ENCODE measurements around the gene ZIM2. TPM values are rescaled to one million over a fixed set of nuclear protein-coding genes. Genes with fewer than 3 reads are reported as not detected.

ZIM2 gene
- total and polyA plus RNA-seq, 10 of the 15 experiments (the other 5 are each of a cell fraction or from before 2014, with no cell fraction given) = not detected

DNA sequence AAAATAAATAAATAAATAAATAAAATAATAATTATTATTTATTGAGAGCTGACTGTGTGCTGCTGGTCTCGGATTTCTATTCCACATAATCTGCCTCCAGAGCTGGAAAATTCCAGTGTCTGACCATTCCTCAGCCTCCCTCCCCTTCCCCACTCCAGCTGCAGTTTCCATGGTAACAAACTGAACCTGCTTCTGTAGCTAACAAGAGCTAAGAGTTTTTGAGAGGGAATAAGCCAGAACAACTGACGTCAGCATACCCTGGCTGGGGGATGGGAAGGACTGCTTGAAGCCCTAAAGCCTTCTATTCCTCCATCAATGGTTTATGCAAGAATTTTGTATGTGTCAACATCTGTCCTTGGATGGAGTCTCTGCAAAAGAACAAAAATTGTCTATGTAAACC lies 26.0 kb upstream of the ZIM2 start:
- ATAC-seq = no peak
- Histone ChIP-seq H3K9me3 (replicated peaks; ENCODE audit: control insufficient read depth, insufficient read depth, low read length) (no peaks in the 10 kb centered on the region; the same call in 2 of the 3 replicates), H3K4me1 (ENCODE audit: control insufficient read depth, insufficient read depth, low read length) (no peaks in the 10 kb centered on the region), H3K9ac (ENCODE audit: control insufficient read depth, insufficient read depth, low read length) (no peak overlapping the region), H3K27ac (ENCODE audit: control insufficient read depth, insufficient read depth) (no peak overlapping the region), H4K20me1 (ENCODE audit: control insufficient read depth, insufficient read depth) (no peaks in the 10 kb centered on the region), H3K4me3 (no peak overlapping the region), H3K36me3 (ENCODE audit: control insufficient read depth in 2 of 2, insufficient read depth in 2 of 2, low read length in 1 of 2) (no peaks in the 10 kb centered on the region), H3K4me2 (ENCODE audit: control insufficient read depth, insufficient read depth) (no peak overlapping the region), H3K79me2 (ENCODE audit: control insufficient read depth, insufficient read depth, low read length) (no peaks in the 10 kb centered on the region), H2AFZ (ENCODE audit: control insufficient read depth, low read depth, low read length) (no peak overlapping the region), H3K27me3 (replicated peaks in 1 of 2; ENCODE audit: control insufficient read depth in 2 of 2, insufficient read depth in 2 of 2, low read length in 1 of 2) (no peaks in the 10 kb centered on the region)
- 0% methylated on average over 2 of the region's 2 CpGs for WGBS (ENCODE audit: insufficient coverage, insufficient replicate concordance, low lambda C conversion rate, missing lambda C conversion rate)
- in situ Hi-C loops (cut with MboI) = no loop called here
- intact Hi-C loops (cut with micrococcal nuclease; ENCODE audit: unreplicated experiment) = no loop called here
- SMC1A ChIA-PET (ENCODE audit: uncharacterized antibody, unreplicated experiment) = no interaction called here
- FAIRE-seq = no peak
- POLR2A ChIA-PET = no interaction called here
- CTCF ChIA-PET = no interaction called here
- BruUV-seq (replicated peaks) = no TSS peak
- RAD21 ChIA-PET (ENCODE audit: unreplicated experiment) = no interaction called here
- TF ChIP-seq, protein P1, sequence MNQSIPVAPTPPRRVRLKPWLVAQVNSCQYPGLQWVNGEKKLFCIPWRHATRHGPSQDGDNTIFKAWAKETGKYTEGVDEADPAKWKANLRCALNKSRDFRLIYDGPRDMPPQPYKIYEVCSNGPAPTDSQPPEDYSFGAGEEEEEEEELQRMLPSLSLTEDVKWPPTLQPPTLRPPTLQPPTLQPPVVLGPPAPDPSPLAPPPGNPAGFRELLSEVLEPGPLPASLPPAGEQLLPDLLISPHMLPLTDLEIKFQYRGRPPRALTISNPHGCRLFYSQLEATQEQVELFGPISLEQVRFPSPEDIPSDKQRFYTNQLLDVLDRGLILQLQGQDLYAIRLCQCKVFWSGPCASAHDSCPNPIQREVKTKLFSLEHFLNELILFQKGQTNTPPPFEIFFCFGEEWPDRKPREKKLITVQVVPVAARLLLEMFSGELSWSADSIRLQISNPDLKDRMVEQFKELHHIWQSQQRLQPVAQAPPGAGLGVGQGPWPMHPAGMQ (IDR thresholded peaks at IDR 0.05; ENCODE audit: borderline replicate concordance) = no peak
- TF ChIP-seq ZZZ3 (IDR thresholded peaks at IDR 0.05; ENCODE audit: control insufficient read depth, insufficient read length, low read depth) = no peak
- no peak for TF ChIP-seq ZNF207 (IDR thresholded peaks at IDR 0.05; ENCODE audit: borderline replicate concordance)
- TF ChIP-seq, protein P2, sequence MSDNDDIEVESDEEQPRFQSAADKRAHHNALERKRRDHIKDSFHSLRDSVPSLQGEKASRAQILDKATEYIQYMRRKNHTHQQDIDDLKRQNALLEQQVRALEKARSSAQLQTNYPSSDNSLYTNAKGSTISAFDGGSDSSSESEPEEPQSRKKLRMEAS (IDR thresholded peaks at IDR 0.05; ENCODE audit: low read depth, low read length) = no peak
- TF ChIP-seq FOXM1 (IDR thresholded peaks at IDR 0.05; ENCODE audit: low read depth, low read length) = no peak
- TF ChIP-seq WRNIP1 (IDR thresholded peaks at IDR 0.05; ENCODE audit: borderline replicate concordance, low read depth, low read length) = no peak
- no peak for TF ChIP-seq SMAD1 (IDR thresholded peaks at IDR 0.05; ENCODE audit: low read depth, partially characterized antibody)
- TF ChIP-seq ETV6 (conservative IDR thresholded peaks at IDR 0.05 in 1 of 2, IDR thresholded peaks at IDR 0.05 in 1 of 2; ENCODE audit: borderline replicate concordance in 1 of 2, low read depth in 1 of 2) = no peak
- no peak for TF ChIP-seq TAF1 (IDR thresholded peaks at IDR 0.05; ENCODE audit: borderline replicate concordance, low read depth, low read length)
- no peak for TF ChIP-seq IKZF1 (conservative IDR thresholded peaks at IDR 0.05)
- TF ChIP-seq KDM1A (IDR thresholded peaks at IDR 0.05; ENCODE audit: borderline replicate concordance) = no peak
- TF ChIP-seq EZH2 (IDR thresholded peaks at IDR 0.05; ENCODE audit: borderline replicate concordance, control insufficient read depth, low read depth, low read length) = no peak
- TF ChIP-seq, protein P3, sequence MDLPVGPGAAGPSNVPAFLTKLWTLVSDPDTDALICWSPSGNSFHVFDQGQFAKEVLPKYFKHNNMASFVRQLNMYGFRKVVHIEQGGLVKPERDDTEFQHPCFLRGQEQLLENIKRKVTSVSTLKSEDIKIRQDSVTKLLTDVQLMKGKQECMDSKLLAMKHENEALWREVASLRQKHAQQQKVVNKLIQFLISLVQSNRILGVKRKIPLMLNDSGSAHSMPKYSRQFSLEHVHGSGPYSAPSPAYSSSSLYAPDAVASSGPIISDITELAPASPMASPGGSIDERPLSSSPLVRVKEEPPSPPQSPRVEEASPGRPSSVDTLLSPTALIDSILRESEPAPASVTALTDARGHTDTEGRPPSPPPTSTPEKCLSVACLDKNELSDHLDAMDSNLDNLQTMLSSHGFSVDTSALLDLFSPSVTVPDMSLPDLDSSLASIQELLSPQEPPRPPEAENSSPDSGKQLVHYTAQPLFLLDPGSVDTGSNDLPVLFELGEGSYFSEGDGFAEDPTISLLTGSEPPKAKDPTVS (IDR thresholded peaks at IDR 0.05; ENCODE audit: low read depth, low read length) = no peak
- no peak for DNase-seq (ENCODE audit: low read depth, low spot score)
